Endothelial cell of umbilical vein (primary cell): Measurements from ENCODE around the gene ATP6V0C. TPM values are rescaled to one million over a fixed set of nuclear protein-coding genes. Genes with fewer than 3 reads are reported as not detected.
"Not testable (repeated sequence)": the region's sequence is repeated elsewhere in the genome, so short reads cannot be mapped to it uniquely, and the experiment has no call there.

Source experiments
- BruUV-seq: library from RNA; stranded (reverse); fragments of 400-500 nt; replicated peaks from 2 replicates; lab custom pipeline; 2021; lab: Mats Ljungman, UMichigan
- CTCF ChIA-PET: fragments of 300-600, 350-600 bp; sonication (Branson Sonifier 250); formaldehyde crosslinking; loops from one replicate; lab custom pipeline; 2021; ENCODE audit warnings: antibody characterized with exemption, inconsistent platforms; lab: Charles Lee
- POLR2A ChIA-PET: fragments of 300-600, 350-600 bp; sonication (Branson Sonifier 250); formaldehyde crosslinking; loops from one replicate; lab custom pipeline; 2021; ENCODE audit warnings: antibody characterized with exemption, inconsistent platforms; lab: Charles Lee
- DNase-seq: peaks from one replicate; pipeline ENCODE4 v3.0.0-alpha.2; 2011; ENCODE audit warnings: low read depth, low spot score
- FAIRE-seq: peaks from 2 replicates; lab custom pipeline; 2011; peaks lifted over from hg19 to GRCh38; lab: Jason Lieb, UNC
- H2AFZ ChIP-seq: 2 replicates; pipeline ENCODE4 v1.6.0; 2012; ENCODE audit warnings: low read depth, low read length, control low read depth, inconsistent platforms
- H3K27ac ChIP-seq: 2 replicates; pipeline ENCODE4 v1.5.1; 2011; ENCODE audit warnings: low read depth, mild to moderate bottlenecking, control low read depth, low read length, moderate library complexity; ENCODE audit not compliant: insufficient read depth
- H3K27me3 ChIP-seq, 2 experiments: 2 replicates each; pipeline versions ENCODE4 v1.6.0 to v1.6.1; 2011; ENCODE audit warnings: low read length in 2 of 2, mixed read lengths in 1 of 2; ENCODE audit not compliant: control insufficient read depth in 2 of 2, insufficient read depth in 2 of 2
- H3K36me3 ChIP-seq, 2 experiments: 2 replicates in 1 of 2; 3 replicates in 1 of 2; pipeline ENCODE4 v1.5.1; 2011; ENCODE audit warnings: low read length in 2 of 2, mild to moderate bottlenecking in 1 of 2, moderate library complexity in 1 of 2; ENCODE audit not compliant: control insufficient read depth in 2 of 2, insufficient read depth in 2 of 2; ENCODE audit errors: extremely low read depth in 1 of 2
- H3K4me1 ChIP-seq: 3 replicates; pipeline ENCODE4 v1.5.1; 2011; ENCODE audit warnings: mild to moderate bottlenecking, low read length; ENCODE audit not compliant: control insufficient read depth, insufficient read depth; ENCODE audit errors: extremely low read depth
- H3K4me2 ChIP-seq: 2 replicates; pipeline ENCODE4 v1.6.1; 2011; ENCODE audit warnings: low read length, control low read depth, mixed read lengths; ENCODE audit not compliant: insufficient read depth
- H3K4me3 ChIP-seq, 3 experiments: fragments of 200-600 bp in 1 of 3; sonication (generic), shearing (Covaris generic) in 1 of 3; replicated peaks in 1 of 3; 2 replicates each; pipeline ENCODE4 v1.5.1; 2011 to 2016; ENCODE audit warnings: control low read depth in 3 of 3, low read length in 3 of 3, mild to moderate bottlenecking in 2 of 3, inconsistent platforms in 1 of 3, low read depth in 1 of 3, moderate library complexity in 1 of 3; ENCODE audit not compliant: insufficient read depth in 1 of 3
- H3K79me2 ChIP-seq: 2 replicates; pipeline ENCODE4 v1.6.0; 2012; ENCODE audit warnings: low read length, inconsistent platforms; ENCODE audit not compliant: control insufficient read depth, insufficient read depth
- H3K9ac ChIP-seq: replicated peaks from 2 replicates; pipeline ENCODE3; 2011; ENCODE audit warnings: low read length, control low read depth; ENCODE audit not compliant: insufficient read depth; ENCODE audit errors: extremely low read depth
- H3K9me1 ChIP-seq: replicated peaks from 3 replicates; pipeline ENCODE4 v1.6.0; 2011; ENCODE audit warnings: mild to moderate bottlenecking, low read length; ENCODE audit not compliant: control insufficient read depth, insufficient read depth; ENCODE audit errors: extremely low read depth
- H3K9me3 ChIP-seq: replicated peaks from 2 replicates; pipeline ENCODE4 v1.5.1; 2012; ENCODE audit warnings: low read length, inconsistent platforms; ENCODE audit not compliant: control insufficient read depth, insufficient read depth
- H4K20me1 ChIP-seq: replicated peaks from 2 replicates; pipeline ENCODE3; 2011; ENCODE audit warnings: mild to moderate bottlenecking, low read length; ENCODE audit not compliant: control insufficient read depth, insufficient read depth; ENCODE audit errors: extremely low read depth
- dilution Hi-C: fragments of 300-500 bp; cut with MboI; formaldehyde crosslinking; loops from one replicate; pipeline ENCODE4 v1.15.0; 2019; ENCODE audit warnings: low sequenced_read_pairs; ENCODE audit not compliant: extremely low pct_ligation_motif_present
- intact Hi-C: fragments of 100-400 bp; cut with micrococcal nuclease; formaldehyde crosslinking; loops from one replicate; pipeline ENCODE4 v1.10.0; 2022
- polyA plus RNA-seq, 4 experiments: library from polyadenylated mRNA; depleted of rRNA in 3 of 4; stranded (reverse) in 3 of 4; unstranded in 1 of 4; fragments of >200 nt; gene quantifications; 2 replicates each; pipeline versions ENCODE4 v1.2.1 to v1.2.3, GENCODE V29; 2011 to 2012; ENCODE audit warnings: missing spikeins in 1 of 4
- total RNA-seq: library from RNA; stranded (reverse); gene quantifications from 2 replicates; pipeline ENCODE4 v1.2.3, GENCODE V29; 2021

Gene ATP6V0C
- total and polyA plus RNA-seq, 2 donors (not counting 3 experiments of a cell fraction or from before 2014, with no cell fraction given): 146 to 194 TPM

GRCh38 chr16:2557150-2557549 is 43.4 kb downstream of the ATP6V0C start:
- H3K9me3 ChIP-seq, H3K4me1 ChIP-seq, H3K4me2 ChIP-seq, dilution Hi-C loops, H3K79me2 ChIP-seq, POLR2A ChIA-PET, DNase-seq, CTCF ChIA-PET, BruUV-seq, H3K9ac ChIP-seq, H3K4me3 ChIP-seq, H4K20me1 ChIP-seq, H2AFZ ChIP-seq, H3K27ac ChIP-seq, H3K9me1 ChIP-seq, H3K27me3 ChIP-seq, intact Hi-C loops, H3K36me3 ChIP-seq: not testable (repeated sequence)
- FAIRE-seq: peak; percentile 73

DNA sequence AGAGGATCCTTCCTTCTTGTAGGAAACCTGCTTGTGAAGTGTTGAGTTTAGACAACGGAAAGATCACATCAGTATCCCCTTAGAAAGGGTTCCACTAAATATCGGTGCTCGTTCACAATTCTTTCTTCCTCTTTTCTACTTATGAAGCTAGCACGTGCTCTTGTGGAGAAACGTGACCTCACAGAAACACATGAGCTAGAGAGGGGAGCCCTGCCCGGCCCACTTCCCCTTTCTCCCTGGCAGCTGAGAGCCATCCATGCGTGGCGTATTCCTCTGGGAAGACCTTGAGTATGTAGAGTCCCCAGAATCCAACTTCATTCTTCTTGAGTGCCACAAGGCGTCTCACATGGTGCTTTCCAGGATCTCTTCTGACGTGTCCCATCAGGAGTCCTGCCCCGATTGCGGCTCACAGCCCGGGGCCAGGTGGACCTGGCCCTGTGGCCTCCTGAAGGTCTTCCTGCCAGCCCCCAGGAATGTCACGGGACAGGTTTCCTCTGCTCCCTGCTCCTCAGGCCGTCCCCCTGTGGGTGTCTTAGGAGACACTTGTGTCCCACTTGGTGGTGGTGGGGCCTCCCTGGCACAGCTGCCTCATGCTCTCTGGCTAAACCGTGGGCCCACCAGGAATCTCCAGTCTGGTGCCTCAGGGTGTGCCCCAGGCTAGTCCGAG is 46.5 kb downstream of the ATP6V0C start:
- DNase-seq, H3K9me3 ChIP-seq, CTCF ChIA-PET, H3K36me3 ChIP-seq, H3K4me3 ChIP-seq, H2AFZ ChIP-seq, FAIRE-seq, BruUV-seq, H4K20me1 ChIP-seq, POLR2A ChIA-PET, H3K4me2 ChIP-seq, H3K4me1 ChIP-seq, H3K27ac ChIP-seq, H3K27me3 ChIP-seq, dilution Hi-C loops, intact Hi-C loops, H3K79me2 ChIP-seq, H3K9me1 ChIP-seq, H3K9ac ChIP-seq: not testable (repeated sequence)
